ENCODE data around the gene S100A9. TPM values are rescaled to one million over a fixed set of nuclear protein-coding genes. Genes with fewer than 3 reads are reported as not detected.
"Not testable (repeated sequence)": the region's sequence is repeated elsewhere in the genome, so short reads cannot be mapped to it uniquely, and the experiment has no call there.

Gene S100A9
- total RNA-seq = 151 TPM

GRCh38 chr1:153357853-153358690 is at the start of gene S100A9:
S100A9 (plus strand) TSS chr1:153357854; CDS start chr1:153358284, 430 bp downstream.
- peak; percentile 36 for DNase-seq (ENCODE audit: low spot score)

GRCh38 chr1:153308540-153308939 is 49.1 kb upstream of the S100A9 start:
- DNase-seq (ENCODE audit: low spot score) = no peak

GRCh38 chr1:153309441-153309840 is 48.2 kb upstream of the S100A9 start:
- no peak for DNase-seq (ENCODE audit: low spot score)

- DNase-seq (ENCODE audit: low spot score) = no peak
Measured at GRCh38 chr1:153310526-153310925, 47.1 kb upstream of the S100A9 start.

GRCh38 chr1:153312570-153313186 is 45.0 kb upstream of the S100A9 start, which contains the start of gene PGLYRP3:
PGLYRP3 (minus strand) TSS chr1:153312952; CDS start chr1:153310665, 2,287 bp downstream.
- DNase-seq (ENCODE audit: low spot score) = no peak

GRCh38 chr1:153313288-153313687 is 44.4 kb upstream of the S100A9 start:
- DNase-seq (ENCODE audit: low spot score) = no peak

GRCh38 chr1:153314388-153314787 is 43.3 kb upstream of the S100A9 start:
- DNase-seq (ENCODE audit: low spot score) = not testable (repeated sequence)

GRCh38 chr1:153316013-153316412 is 41.6 kb upstream of the S100A9 start:
- not testable (repeated sequence) for DNase-seq (ENCODE audit: low spot score)

- DNase-seq (ENCODE audit: low spot score) = not testable (repeated sequence)
Measured at GRCh38 chr1:153318145-153318544, 39.5 kb upstream of the S100A9 start.

GRCh38 chr1:153322568-153322967 is 35.1 kb upstream of the S100A9 start:
- DNase-seq (ENCODE audit: low spot score) = no peak

GRCh38 chr1:153324912-153325311 is 32.7 kb upstream of the S100A9 start:
- no peak for DNase-seq (ENCODE audit: low spot score)

- DNase-seq (ENCODE audit: low spot score) = no peak
Measured at GRCh38 chr1:153333902-153334301, 23.8 kb upstream of the S100A9 start.

- DNase-seq (ENCODE audit: low spot score) = no peak
Measured at GRCh38 chr1:153336650-153337049, 21.0 kb upstream of the S100A9 start.

GRCh38 chr1:153337980-153338853 is 19.4 kb upstream of the S100A9 start:
- no peak for DNase-seq (ENCODE audit: low spot score)

- DNase-seq (ENCODE audit: low spot score) = no peak
Measured at GRCh38 chr1:153339802-153340201, 17.9 kb upstream of the S100A9 start.

GRCh38 chr1:153340356-153340755 is 17.3 kb upstream of the S100A9 start:
- no peak for DNase-seq (ENCODE audit: low spot score)

GRCh38 chr1:153341431-153341934 is 16.2 kb upstream of the S100A9 start:
- DNase-seq (ENCODE audit: low spot score) = no peak

GRCh38 chr1:153342178-153342577 is 15.5 kb upstream of the S100A9 start:
- DNase-seq (ENCODE audit: low spot score) = no peak

- no peak for DNase-seq (ENCODE audit: low spot score)
Measured at GRCh38 chr1:153343040-153343681, 14.5 kb upstream of the S100A9 start.

- no peak for DNase-seq (ENCODE audit: low spot score)
Measured at GRCh38 chr1:153343811-153344717, 13.6 kb upstream of the S100A9 start.
